Measurements from ENCODE around the gene PTER. TPM values are rescaled to one million over a fixed set of nuclear protein-coding genes. Genes with fewer than 3 reads are reported as not detected.

The PTER gene
- total RNA-seq, 4 donors from 2014 or later = 21.0 to 31.2 (median 24.4) TPM

- no peaks in the 10 kb centered on the region for H3K36me3 ChIP-seq
- TF ChIP-seq POLR2A (IDR thresholded peaks at IDR 0.05) = no peak
- TF ChIP-seq CTCF (IDR thresholded peaks at IDR 0.05) = no peak
- H3K27ac ChIP-seq = peak overlapping the region; percentile 37 to 83 (median 68)
- no peaks in the 10 kb centered on the region for H3K27me3 ChIP-seq
- DNase-seq = no peak
- peaks cover 22 to 31% of the 10 kb centered on the region in 2 donors for H3K4me1 ChIP-seq
- no peaks in the 10 kb centered on the region for H3K9me3 ChIP-seq
- intact Hi-C loops (cut with DNase I) = loop anchor here (10.0 kb wide), 1 partner anchor 49 kb away; the partner anchor contains the start of gene PTER
- H3K4me3 ChIP-seq (replicated peaks in 1 of 3) = no peak overlapping the region
- WGBS, 2 donors = 68 to 72% methylated on average over 11 of the region's 11 CpGs
Observed at GRCh38 chr10:16483241-16483917, 46.6 kb downstream of the PTER start.

GRCh38 chr10:16490511-16490910, 53.7 kb downstream of the PTER start:
- no peak for DNase-seq
- H3K4me1 ChIP-seq = no peaks in the 10 kb centered on the region
- H3K9me3 ChIP-seq = no peaks in the 10 kb centered on the region
- TF ChIP-seq CTCF (IDR thresholded peaks at IDR 0.05) = no peak
- no peak for TF ChIP-seq POLR2A (IDR thresholded peaks at IDR 0.05)
- H3K27me3 ChIP-seq = no peaks in the 10 kb centered on the region
- H3K36me3 ChIP-seq = no peaks in the 10 kb centered on the region
- no peak overlapping the region for H3K4me3 ChIP-seq (replicated peaks in 1 of 3)
- intact Hi-C loops (cut with DNase I) = no loop called here
- H3K27ac ChIP-seq = no peak overlapping the region
- 94 to 97% methylated on average over 3 of the region's 3 CpGs for WGBS, 2 donors

GRCh38 chr10:16491933-16492332, 55.1 kb downstream of the PTER start:
- no peak overlapping the region for H3K27ac ChIP-seq
- no peaks in the 10 kb centered on the region for H3K36me3 ChIP-seq
- TF ChIP-seq POLR2A (IDR thresholded peaks at IDR 0.05) (no peak), CTCF (IDR thresholded peaks at IDR 0.05) (no peak)
- WGBS, 2 donors = 53 to 59% methylated on average over 2 of the region's 2 CpGs
- no peak overlapping the region for H3K4me3 ChIP-seq (replicated peaks in 1 of 3)
- H3K27me3 ChIP-seq = no peaks in the 10 kb centered on the region
- intact Hi-C loops (cut with DNase I) = no loop called here
- no peaks in the 10 kb centered on the region for H3K9me3 ChIP-seq
- no peak for DNase-seq
- H3K4me1 ChIP-seq = no peaks in the 10 kb centered on the region

- no peak for DNase-seq
- Histone ChIP-seq H3K27ac (no peak overlapping the region), H3K9me3 (no peaks in the 10 kb centered on the region), H3K27me3 (no peaks in the 10 kb centered on the region), H3K4me3 (replicated peaks in 1 of 3) (no peak overlapping the region), H3K36me3 (no peaks in the 10 kb centered on the region), H3K4me1 (no peaks in the 10 kb centered on the region)
- TF ChIP-seq POLR2A (IDR thresholded peaks at IDR 0.05) (no peak), CTCF (IDR thresholded peaks at IDR 0.05) (no peak)
- 89 to 92% methylated on average over 10 of the region's 10 CpGs for WGBS, 2 donors
- intact Hi-C loops (cut with DNase I) = no loop called here
Observed at GRCh38 chr10:16493884-16494536, 57.2 kb downstream of the PTER start.

- H3K4me1 ChIP-seq = no peaks in the 10 kb centered on the region
- H3K27me3 ChIP-seq = no peaks in the 10 kb centered on the region
- H3K36me3 ChIP-seq = no peaks in the 10 kb centered on the region
- H3K9me3 ChIP-seq = no peaks in the 10 kb centered on the region
- no peak for DNase-seq
- H3K27ac ChIP-seq = no peak overlapping the region
- no peak overlapping the region for H3K4me3 ChIP-seq (replicated peaks in 1 of 3)
- TF ChIP-seq POLR2A (IDR thresholded peaks at IDR 0.05) (no peak), CTCF (IDR thresholded peaks at IDR 0.05) (no peak)
- intact Hi-C loops (cut with DNase I) = no loop called here
- whole genome bisulfite sequencing, 2 donors = 91 to 93% methylated on average over 4 of the region's 4 CpGs
Observed at GRCh38 chr10:16497911-16498310, 61.1 kb downstream of the PTER start.
